Uterus (tissue), 4 donors: ENCODE measurements around the gene CASP5. TPM values are rescaled to one million over a fixed set of nuclear protein-coding genes. Genes with fewer than 3 reads are reported as not detected.
A peak's percentile ranks its signal among the peaks of the same experiment; 100 is the strongest.
"Not testable (repeated sequence)": the region's sequence is repeated elsewhere in the genome, so short reads cannot be mapped to it uniquely, and the experiment has no call there.

Source experiments
- DNase-seq, 2 donors: peaks; one replicate each; pipeline ENCODE4 v3.0.0-alpha.2; 2019 to 2020
- H3K27ac ChIP-seq, 2 donors: fragments of 200-600 bp; sonication (generic); 1 replicate in 1 of 2; 2 replicates in 1 of 2; pipeline ENCODE4 v1.5.1; 2016 to 2018
- H3K27me3 ChIP-seq, 2 donors: fragments of 200-600 bp; sonication (generic); one replicate each; pipeline ENCODE4 v1.5.1; 2018 to 2019; ENCODE audit warnings: control low read depth in 1 of 2
- H3K36me3 ChIP-seq, 2 donors: fragments of 200-600 bp; sonication (generic); one replicate each; pipeline ENCODE4 v1.5.1; 2019; ENCODE audit warnings: control low read depth in 1 of 2
- H3K4me1 ChIP-seq, 2 donors: fragments of 200-600 bp; sonication (generic); one replicate each; pipeline ENCODE4 v1.5.1; 2018 to 2019; ENCODE audit warnings: control low read depth in 1 of 2
- H3K4me3 ChIP-seq, 2 donors: fragments of 200-600 bp; sonication (generic); 1 replicate in 1 of 2; 2 replicates in 1 of 2; pipeline ENCODE4 v1.5.1; 2018 to 2019; ENCODE audit warnings: mild to moderate bottlenecking in 1 of 2
- H3K9me3 ChIP-seq, 2 donors: fragments of 200-600 bp; sonication (generic); one replicate each; pipeline ENCODE4 v1.5.1; 2019; ENCODE audit warnings: control low read depth in 1 of 2
- CTCF ChIP-seq, 4 experiments: fragments of 200-600 bp in 2 of 4; fragments of 450-650 bp in 2 of 4; sonication (generic) in 2 of 4; IDR thresholded peaks; one replicate each; pipeline ENCODE4 v1.5.1; 2016 to 2019; ENCODE audit warnings: antibody characterized with exemption in 4 of 4, mild to moderate bottlenecking in 2 of 4, moderate library complexity in 1 of 4
- POLR2A ChIP-seq, 2 donors: fragments of 450-650 bp; IDR thresholded peaks; one replicate each; pipeline ENCODE4 v1.6.1; 2016; ENCODE audit warnings: antibody characterized with exemption in 2 of 2, mild to moderate bottlenecking in 1 of 2, moderate library complexity in 1 of 2
- intact Hi-C: fragments of 100-400 bp; cut with DNase I; formaldehyde crosslinking; loops from one replicate; pipeline ENCODE4 v1.15.1; 2023; ENCODE audit warnings: low total_unique reads
- total RNA-seq, 4 donors: library from RNA; depleted of rRNA in 3 of 4; stranded (reverse); fragments of >200 nt in 3 of 4; gene quantifications; one replicate each; pipeline versions ENCODE4 v1.1.0 to v1.2.4, GENCODE V29; 2014 to 2023
- donor health status: DM: yes; HTN: yes; CAD: no.

CASP5 gene
- total RNA-seq, 4 donors from 2014 or later = not detected

- no peak for DNase-seq
- Histone ChIP-seq H3K9me3 (no peaks in the 10 kb centered on the region), H3K27ac (no peak overlapping the region), H3K27me3 (no peaks in the 10 kb centered on the region), H3K4me3 (no peak overlapping the region), H3K4me1 (no peaks in the 10 kb centered on the region), H3K36me3 (no peaks in the 10 kb centered on the region)
- TF ChIP-seq POLR2A (IDR thresholded peaks at IDR 0.05) (no peak), CTCF (IDR thresholded peaks at IDR 0.05) (no peak)
- intact Hi-C loops = no loop called here
These were observed 17.7 kb upstream of the CASP5 start for GRCh38 chr11:105040703-105041102.

DNA sequence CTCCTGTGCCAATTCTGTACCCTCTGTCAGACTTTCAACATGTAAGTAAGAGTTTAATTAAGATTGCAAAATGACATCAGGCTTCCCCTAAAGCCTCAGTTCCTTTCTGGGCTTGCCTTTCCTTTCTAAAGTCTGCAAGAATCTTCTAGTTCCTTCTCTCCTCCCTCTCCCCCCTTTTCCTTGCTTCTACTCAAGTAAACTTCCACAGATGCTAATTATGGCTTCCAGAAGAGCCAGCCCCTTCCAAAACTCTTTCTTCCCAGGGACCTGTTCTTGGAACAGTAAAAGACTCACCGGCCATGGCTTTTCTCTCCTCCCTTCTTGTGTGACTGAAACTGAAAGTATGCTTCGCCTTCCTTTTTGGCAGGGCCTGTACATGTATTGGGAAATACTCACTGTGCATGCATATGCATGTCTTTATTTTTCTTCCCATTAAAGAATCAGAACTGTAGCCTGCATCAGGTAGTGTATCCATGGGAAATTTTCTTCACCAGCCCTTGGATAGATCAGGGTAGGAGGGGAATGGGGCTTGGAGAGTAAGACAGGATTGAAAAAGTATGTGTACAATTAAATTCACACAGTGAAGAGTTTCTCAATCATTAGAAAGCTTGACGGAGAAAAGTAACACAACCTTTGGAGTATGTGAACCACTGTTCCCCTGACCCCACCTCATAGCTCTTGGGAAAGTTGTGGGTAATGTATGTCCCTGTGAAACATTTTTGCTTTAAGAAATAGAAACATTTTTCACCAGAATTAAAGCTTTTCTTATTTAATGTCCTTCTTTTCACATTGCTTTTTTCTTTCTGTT lies 12.0 kb upstream of the CASP5 start, which contains the start of gene CASP1:
TSS of gene CASP1 (minus strand) at position 332 of the 808 bp plus-strand sequence. CDS start at position 301, 31 bp downstream.
- peak; percentile 29 to 48 for DNase-seq
- Histone ChIP-seq H3K4me1 (no peaks in the 10 kb centered on the region), H3K27me3 (no peaks in the 10 kb centered on the region), H3K4me3 (peak within 1 kb of the TSS; percentile 14 to 18), H3K36me3 (no peaks in the 10 kb centered on the region), H3K9me3 (no peaks in the 10 kb centered on the region), H3K27ac (peak within 1 kb of the TSS; percentile 63 to 78)
- no peak for TF ChIP-seq POLR2A (IDR thresholded peaks at IDR 0.05)
- no peak for TF ChIP-seq CTCF (IDR thresholded peaks at IDR 0.05)
- intact Hi-C loops = no loop called here

DNA sequence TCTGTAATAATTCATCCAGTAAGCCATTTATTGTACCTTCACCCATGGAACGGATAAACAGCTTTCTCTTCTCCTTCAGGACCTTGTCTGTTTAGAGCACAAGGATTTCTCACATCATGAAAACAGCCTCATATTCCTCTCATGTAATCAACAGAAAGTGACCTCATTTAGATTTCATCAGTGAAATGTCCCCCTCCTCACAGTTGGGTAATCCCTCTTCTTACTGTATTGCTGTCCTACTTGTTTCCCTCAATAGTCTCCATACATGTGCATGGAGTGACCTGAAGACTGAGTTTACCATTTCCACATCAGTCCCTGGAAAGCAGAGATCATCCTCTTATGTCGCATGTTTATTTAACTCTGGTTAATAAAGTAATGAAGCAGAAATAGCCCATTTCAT lies 11.4 kb upstream of the CASP5 start:
- intact Hi-C loops = not testable (repeated sequence)

DNA sequence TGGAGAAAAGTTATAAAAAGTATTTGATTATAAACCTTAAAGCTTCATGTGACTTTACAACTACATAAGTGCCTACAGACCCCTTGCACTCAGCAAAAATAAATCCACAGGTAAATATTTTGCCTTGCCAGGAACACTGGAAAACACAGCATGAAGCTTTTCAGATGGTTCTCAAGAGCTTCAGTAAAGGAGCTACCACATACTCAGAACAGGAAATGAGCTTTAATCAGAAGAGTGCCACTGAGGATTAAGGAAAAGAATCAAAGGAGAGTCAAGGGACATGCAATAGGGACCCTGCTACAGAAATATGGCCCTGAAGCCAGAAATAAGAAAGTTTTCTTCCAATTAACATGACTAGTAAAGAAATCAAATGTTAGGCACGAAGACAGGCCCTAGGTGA lies 10.8 kb upstream of the CASP5 start:
- H3K4me1 ChIP-seq = no peaks in the 10 kb centered on the region
- H3K4me3 ChIP-seq = no peak overlapping the region
- H3K9me3 ChIP-seq = no peaks in the 10 kb centered on the region
- TF ChIP-seq CTCF (IDR thresholded peaks at IDR 0.05) = no peak
- no peak for TF ChIP-seq POLR2A (IDR thresholded peaks at IDR 0.05)
- H3K27ac ChIP-seq = peak overlapping the region in 1 of 2 donors; percentile 78
- intact Hi-C loops = no loop called here
- DNase-seq = no peak
- H3K27me3 ChIP-seq = no peaks in the 10 kb centered on the region
- no peaks in the 10 kb centered on the region for H3K36me3 ChIP-seq

More for the DNA sequence above, 11.4 kb upstream of the CASP5 start:
- H3K27me3 ChIP-seq, H3K9me3 ChIP-seq, H3K4me1 ChIP-seq, H3K36me3 ChIP-seq, DNase-seq: not testable (repeated sequence)
- Histone ChIP-seq H3K27ac (peak overlapping the region; percentile 63 to 78), H3K4me3 (peak overlapping the region; percentile 14 to 18)

- Histone ChIP-seq H3K9me3 (no peaks in the 10 kb centered on the region), H3K27ac (no peak overlapping the region), H3K27me3 (no peaks in the 10 kb centered on the region), H3K4me1 (no peaks in the 10 kb centered on the region), H3K36me3 (no peaks in the 10 kb centered on the region), H3K4me3 (no peak overlapping the region)
- intact Hi-C loops = no loop called here
- DNase-seq = no peak
- no peak for TF ChIP-seq CTCF (IDR thresholded peaks at IDR 0.05)
- no peak for TF ChIP-seq POLR2A (IDR thresholded peaks at IDR 0.05)
These were observed 10.4 kb upstream of the CASP5 start for GRCh38 chr11:105033343-105033742.
